RWPE2 (cell line): ENCODE results near the gene PCK2.

Experiments used
- ATAC-seq: fragments of 200-7000 bp; cut with Tn5 transposase; 3 replicates; pipeline ENCODE4 v1.9.1; 2021; ENCODE audit warnings: low read depth
- DNase-seq: peaks from one replicate; pipeline ENCODE4 v3.0.0-alpha.2; 2020; ENCODE audit warnings: low spot score
- H3K27ac ChIP-seq: fragments of 450-650 bp; 2 replicates; pipeline ENCODE4 v1.5.1; 2017; ENCODE audit warnings: mild to moderate bottlenecking; ENCODE audit not compliant: poor library complexity, severe bottlenecking
- H3K27me3 ChIP-seq: fragments of 250-450 bp; sonication (Bioruptor Pico); 2 replicates; pipeline ENCODE4 v1.5.1; 2021; ENCODE audit warnings: mild to moderate bottlenecking, moderate library complexity; ENCODE audit not compliant: insufficient read depth, poor library complexity, severe bottlenecking
- H3K36me3 ChIP-seq: fragments of 250-450 bp; sonication (Bioruptor Pico); 2 replicates; pipeline ENCODE4 v1.5.1; 2020; ENCODE audit warnings: low read depth, mild to moderate bottlenecking, moderate library complexity
- H3K4me1 ChIP-seq: fragments of 250-450 bp; sonication (Bioruptor Pico); 2 replicates; pipeline ENCODE4 v1.5.1; 2021; ENCODE audit warnings: mild to moderate bottlenecking, moderate library complexity; ENCODE audit not compliant: insufficient read depth, poor library complexity, severe bottlenecking
- H3K4me3 ChIP-seq: fragments of 250-450 bp; sonication (Bioruptor Pico); 2 replicates; pipeline ENCODE4 v1.5.1; 2021; ENCODE audit warnings: mild to moderate bottlenecking, moderate library complexity; ENCODE audit not compliant: severe bottlenecking
- H3K9me3 ChIP-seq: fragments of 250-450 bp; sonication (Bioruptor Pico); 2 replicates; pipeline ENCODE4 v1.5.1; 2021; ENCODE audit warnings: mild to moderate bottlenecking, moderate library complexity; ENCODE audit not compliant: severe bottlenecking
- CTCF ChIP-seq: fragments of 450-650 bp; IDR thresholded peaks from one replicate; pipeline ENCODE4 v1.5.1; 2017; ENCODE audit warnings: mild to moderate bottlenecking, moderate library complexity; ENCODE audit not compliant: poor library complexity, severe bottlenecking

Gene PCK2

GRCh38 chr14:24141097-24141880 lies 47.2 kb downstream of the PCK2 start, which contains the start of gene EMC9:
EMC9 (minus strand) TSS chr14:24141591; CDS start chr14:24141304, 287 bp downstream.
- TF ChIP-seq CTCF, result peak; percentile 34
- H3K27me3 ChIP-seq, result no peaks in the 10 kb centered on the region

GRCh38 chr14:24143511-24143910 lies 49.4 kb downstream of the PCK2 start:
- peaks cover 39% of the 10 kb centered on the region for H3K36me3 ChIP-seq
- DNase-seq (no peak), ATAC-seq (no peak)
- no peak for TF ChIP-seq CTCF
- H3K27ac ChIP-seq, result no peak overlapping the region
- no peak overlapping the region for H3K4me3 ChIP-seq
- no peaks in the 10 kb centered on the region for H3K9me3 ChIP-seq
- peaks cover 15% of the 10 kb centered on the region for H3K4me1 ChIP-seq
- H3K27me3 ChIP-seq, result no peaks in the 10 kb centered on the region

More at GRCh38 chr14:24141097-24141880, 47.2 kb downstream of the PCK2 start, which contains the start of gene EMC9:
- Histone ChIP-seq H3K27ac (peak within 1 kb of the TSS; percentile 83), H3K4me1 (peaks cover 15% of the 10 kb centered on the region), H3K36me3 (peaks cover 52% of the 10 kb centered on the region), H3K4me3 (peak within 1 kb of the TSS; percentile 65), H3K9me3 (no peaks in the 10 kb centered on the region)
- ATAC-seq (peak; percentile 86), DNase-seq (peak; percentile 100)

GRCh38 chr14:24144451-24144850 lies 50.3 kb downstream of the PCK2 start:
- no peak for TF ChIP-seq CTCF
- Histone ChIP-seq H3K36me3 (peaks cover 39% of the 10 kb centered on the region), H3K4me3 (no peak overlapping the region), H3K4me1 (peaks cover 15% of the 10 kb centered on the region), H3K27me3 (no peaks in the 10 kb centered on the region), H3K27ac (no peak overlapping the region), H3K9me3 (no peaks in the 10 kb centered on the region)
- DNase-seq (no peak), ATAC-seq (no peak)

- Histone ChIP-seq H3K27me3 (no peaks in the 10 kb centered on the region), H3K36me3 (peaks cover 39% of the 10 kb centered on the region), H3K4me3 (peak overlapping the region; percentile 75), H3K4me1 (peaks cover 10% of the 10 kb centered on the region), H3K9me3 (no peaks in the 10 kb centered on the region), H3K27ac (peak overlapping the region; percentile 81)
- DNase-seq, result no peak
- TF ChIP-seq CTCF, result no peak
- ATAC-seq, result no peak
These were observed 51.1 kb downstream of the PCK2 start for GRCh38 chr14:24145219-24145618.
